HCT116 (cell line): Measurements from ENCODE around the gene ZNRF3. TPM values are rescaled to one million over a fixed set of nuclear protein-coding genes. Genes with fewer than 3 reads are reported as not detected.

Source experiments
- ATAC-seq: fragments of 200-7000 bp; cut with Tn5 transposase; 2 replicates; pipeline ENCODE4 v1.9.1; 2020; ENCODE audit warnings: mild to moderate bottlenecking, moderate library complexity
- BruUV-seq: library from RNA; stranded (reverse); fragments of 400-500 nt; replicated peaks from 2 replicates; lab custom pipeline; 2021; lab: Mats Ljungman, UMichigan
- CTCF ChIA-PET: fragments of 300-600 bp; sonication (Branson Sonifier 250); formaldehyde crosslinking; loops from one replicate; lab custom pipeline; 2021; ENCODE audit warnings: antibody characterized with exemption; lab: Charles Lee
- POLR2A ChIA-PET: fragments of 300-600, 350-600 bp; sonication (Branson Sonifier 250); formaldehyde crosslinking; loops from one replicate; lab custom pipeline; 2021; ENCODE audit warnings: antibody characterized with exemption; lab: Charles Lee
- RAD21 ChIA-PET, 2 experiments: fragments of 300-600 bp; sonication (Branson Sonifier 250); formaldehyde crosslinking; loops; one replicate each; lab custom pipeline; 2023; ENCODE audit warnings: low total read pairs in 2 of 2; ENCODE audit not compliant: uncharacterized antibody in 2 of 2, unreplicated experiment in 2 of 2, low non-redundant PET in 1 of 2; lab: Charles Lee
- DNase-seq: peaks from one replicate; pipeline ENCODE4 v3.0.0-alpha.2; 2010; ENCODE audit warnings: low read depth, low spot score
- H2AFZ ChIP-seq: fragments of 200-600 bp; shearing (Covaris generic), sonication (generic); 2 replicates; pipeline ENCODE4 v1.6.1; 2017; ENCODE audit warnings: low read depth, mixed run types, mixed read lengths, antibody characterized with exemption, low read length; ENCODE audit not compliant: poor library complexity, severe bottlenecking
- H3K27ac ChIP-seq: 2 replicates; pipeline ENCODE4 v1.5.1; 2012; ENCODE audit warnings: low read depth, low read length
- H3K27me3 ChIP-seq: fragments of 200-600 bp; sonication (generic); 2 replicates; pipeline ENCODE4 v1.6.1; 2016; ENCODE audit warnings: mixed run types, low read length, mixed read lengths; ENCODE audit not compliant: insufficient read depth
- H3K36me3 ChIP-seq, 2 experiments: fragments of 200-500 bp in 1 of 2; fragments of 200-600 bp in 1 of 2; sonication (Bioruptor generic) in 1 of 2; sonication (generic) in 1 of 2; 2 replicates each; pipeline versions ENCODE4 v1.5.1 to v1.6.1; 2014 to 2016; ENCODE audit warnings: low read length in 2 of 2, inconsistent platforms in 1 of 2, mixed read lengths in 1 of 2, mixed run types in 1 of 2; ENCODE audit not compliant: insufficient read depth in 2 of 2, control insufficient read depth in 1 of 2
- H3K4me1 ChIP-seq, 2 experiments: fragments of 200-600 bp in 1 of 2; sonication (generic) in 1 of 2; 2 replicates each; pipeline versions ENCODE4 v1.5.1 to v1.6.1; 2012 to 2017; ENCODE audit warnings: low read length in 2 of 2, inconsistent platforms in 1 of 2, mild to moderate bottlenecking in 1 of 2, mixed read lengths in 1 of 2, mixed run types in 1 of 2, moderate library complexity in 1 of 2; ENCODE audit not compliant: insufficient read depth in 2 of 2, control insufficient read depth in 1 of 2
- H3K4me2 ChIP-seq: fragments of 200-600 bp; sonication (generic); 2 replicates; pipeline ENCODE4 v1.6.1; 2017; ENCODE audit warnings: mixed run types, low read length, mixed read lengths
- H3K4me3 ChIP-seq, 2 experiments: fragments of 200-600 bp in 1 of 2; sonication (generic) in 1 of 2; replicated peaks in 1 of 2; 2 replicates each; pipeline ENCODE4 v1.5.1; 2011 to 2016; ENCODE audit warnings: low read length in 2 of 2, control low read depth in 1 of 2, low read depth in 1 of 2, mild to moderate bottlenecking in 1 of 2, mixed read lengths in 1 of 2, mixed run types in 1 of 2
- H3K79me2 ChIP-seq: fragments of 200-600 bp; sonication (generic); 2 replicates; pipeline ENCODE4 v1.6.1; 2017; ENCODE audit warnings: mild to moderate bottlenecking, mixed run types, low read length, moderate library complexity, mixed read lengths; ENCODE audit not compliant: insufficient read depth
- H3K9ac ChIP-seq: fragments of 200-600 bp; sonication (generic); 2 replicates; pipeline ENCODE4 v1.6.1; 2016; ENCODE audit warnings: low read length, mixed read lengths
- H3K9me2 ChIP-seq: fragments of 200-600 bp; sonication (generic), shearing (Covaris generic); 2 replicates; pipeline ENCODE4 v1.6.1; 2017; ENCODE audit warnings: mixed run types, mild to moderate bottlenecking, moderate library complexity; ENCODE audit not compliant: insufficient read depth
- H3K9me3 ChIP-seq, 2 experiments: fragments of 200-500 bp in 1 of 2; fragments of 200-600 bp in 1 of 2; sonication (Bioruptor generic) in 1 of 2; sonication (generic) in 1 of 2; 2 replicates each; pipeline ENCODE4 v1.6.1; 2014 to 2017; ENCODE audit warnings: low read length in 2 of 2, mixed read lengths in 2 of 2, inconsistent platforms in 1 of 2, low read depth in 1 of 2, mild to moderate bottlenecking in 1 of 2, mixed run types in 1 of 2, moderate library complexity in 1 of 2; ENCODE audit not compliant: control insufficient read depth in 1 of 2, insufficient read depth in 1 of 2
- H4K20me1 ChIP-seq: fragments of 200-600 bp; sonication (generic), shearing (Covaris generic); 2 replicates; pipeline ENCODE4 v1.6.1; 2017; ENCODE audit warnings: mixed run types, mild to moderate bottlenecking, moderate library complexity; ENCODE audit not compliant: insufficient read depth
- CBX3 ChIP-seq: IDR thresholded peaks from 2 replicates; pipeline ENCODE4 v1.6.1; 2012; ENCODE audit warnings: low read depth
- EGR1 ChIP-seq: IDR thresholded peaks from 2 replicates; pipeline ENCODE4 v1.6.1; 2012; ENCODE audit warnings: low read depth
- EZH2 ChIP-seq: fragments of 200-600 bp; sonication (generic); IDR thresholded peaks from 2 replicates; pipeline ENCODE4 v1.6.1; 2017; ENCODE audit warnings: antibody characterized with exemption, mixed run types
- EZH2phosphoT487 ChIP-seq: fragments of 200-600 bp; IDR thresholded peaks from 2 replicates; pipeline ENCODE4 v1.6.1; 2018; ENCODE audit warnings: antibody characterized with exemption, borderline replicate concordance
- FOSL1 ChIP-seq: IDR thresholded peaks from 2 replicates; pipeline ENCODE4 v1.6.1; 2012; ENCODE audit warnings: low read depth
- JUND ChIP-seq: IDR thresholded peaks from 2 replicates; pipeline ENCODE4 v1.6.1; 2012
- MAX ChIP-seq: IDR thresholded peaks from 2 replicates; pipeline ENCODE4 v1.6.1; 2012
- POLR2A ChIP-seq: IDR thresholded peaks from 2 replicates; pipeline ENCODE4 v1.7.0; 2011; ENCODE audit warnings: borderline replicate concordance; ENCODE audit not compliant: insufficient read depth, insufficient read length; ENCODE audit errors: extremely low read depth
- POLR2AphosphoS5 ChIP-seq: IDR thresholded peaks from 2 replicates; pipeline ENCODE4 v1.6.1; 2011; ENCODE audit warnings: mild to moderate bottlenecking, low read depth, low read length, moderate library complexity
- SIN3A ChIP-seq: IDR thresholded peaks from 2 replicates; pipeline ENCODE4 v1.6.1; 2012; ENCODE audit warnings: low read depth
- TCF7L2 ChIP-seq: IDR thresholded peaks from 2 replicates; pipeline ENCODE4 v1.7.0; 2011; ENCODE audit warnings: borderline replicate concordance, inconsistent platforms; ENCODE audit not compliant: insufficient read depth, insufficient read length; ENCODE audit errors: extremely low read depth
- YY1 ChIP-seq: IDR thresholded peaks from 2 replicates; pipeline ENCODE4 v1.6.1; 2011; ENCODE audit warnings: low read length, low read depth, moderate library complexity, mild to moderate bottlenecking; ENCODE audit not compliant: insufficient replicate concordance; ENCODE audit errors: extremely low read depth
- intact Hi-C: fragments of 100-400 bp; cut with micrococcal nuclease; formaldehyde crosslinking; loops from 2 replicates; pipeline ENCODE4 v1.10.0; 2022
- total RNA-seq: library from RNA; stranded (reverse); gene quantifications from one replicate; pipeline ENCODE4 v1.2.1, GENCODE V29; 2021; ENCODE audit not compliant: unreplicated experiment

Gene ZNRF3
- total RNA-seq, 1 experiment from 2014 or later, result 12.2 TPM

GRCh38 chr22:28978158-28978557, 94.8 kb downstream of the ZNRF3 start:
- Histone ChIP-seq H3K9me2 (no peaks in the 10 kb centered on the region), H3K4me3 (peak overlapping the region; percentile 1 to 45; a peak in 2 of 4 replicates), H3K27ac (peak overlapping the region; percentile 72), H3K79me2 (peaks cover 17% of the 10 kb centered on the region), H3K9me3 (no peaks in the 10 kb centered on the region), H3K9ac (peak overlapping the region; percentile 40; the same call in 1 of the 2 replicates), H4K20me1 (peaks cover 7% of the 10 kb centered on the region; the same call in 1 of the 2 replicates), H3K27me3 (no peaks in the 10 kb centered on the region), H3K4me2 (peak overlapping the region; percentile 75)
- ChIA-PET POLR2A (no interaction called here), RAD21 (no interaction called here), CTCF (interaction anchor here (1.1 kb wide), 1 partner anchor 63 kb away, joined by 3 read pairs; no protein-coding TSS in a partner anchor)
- DNase-seq, result peak; percentile 40
- peak; percentile 63 for ATAC-seq
- intact Hi-C loops, result no loop called here
- BruUV-seq, result no TSS peak
- TF ChIP-seq TCF7L2, result peak; percentile 29
- TF ChIP-seq EZH2, result no peak
- peak; percentile 30; the same call in 1 of the 2 replicates for TF ChIP-seq FOSL1
- TF ChIP-seq YY1, result no peak
- 0 out of 2 replicates have a peak, but pooled peaks have one; percentile 29 for TF ChIP-seq MAX
- no peak for TF ChIP-seq POLR2AphosphoS5
- TF ChIP-seq POLR2A, result no peak
- no peak for TF ChIP-seq CBX3
- no peak for TF ChIP-seq SIN3A
- TF ChIP-seq JUND, result peak; percentile 39; the same call in 1 of the 2 replicates
- TF ChIP-seq EZH2phosphoT487, result no peak
- peak; percentile 68; the same call in 1 of the 2 replicates for TF ChIP-seq EGR1
- TF ChIP-seq, all 23 proteins: peak for 5
- H3K4me1 ChIP-seq, result peaks cover 67 to 80% of the 10 kb centered on the region in 2 experiments
- H3K36me3 ChIP-seq, result no peaks in the 10 kb centered on the region
- no peak overlapping the region for H2AFZ ChIP-seq
